HCT116 (cell line): ENCODE measurements around the gene CD93. TPM values are rescaled to one million over a fixed set of nuclear protein-coding genes. Genes with fewer than 3 reads are reported as not detected.

Source experiments
- ATAC-seq: fragments of 200-7000 bp; cut with Tn5 transposase; 2 replicates; pipeline ENCODE4 v1.9.1; 2020; ENCODE audit warnings: mild to moderate bottlenecking, moderate library complexity
- BruUV-seq: library from RNA; stranded (reverse); fragments of 400-500 nt; replicated peaks from 2 replicates; lab custom pipeline; 2021; lab: Mats Ljungman, UMichigan
- CTCF ChIA-PET: fragments of 300-600 bp; sonication (Branson Sonifier 250); formaldehyde crosslinking; loops from one replicate; lab custom pipeline; 2021; ENCODE audit warnings: antibody characterized with exemption; lab: Charles Lee
- POLR2A ChIA-PET: fragments of 300-600, 350-600 bp; sonication (Branson Sonifier 250); formaldehyde crosslinking; loops from one replicate; lab custom pipeline; 2021; ENCODE audit warnings: antibody characterized with exemption; lab: Charles Lee
- RAD21 ChIA-PET, 2 experiments: fragments of 300-600 bp; sonication (Branson Sonifier 250); formaldehyde crosslinking; loops; one replicate each; lab custom pipeline; 2023; ENCODE audit warnings: low total read pairs in 2 of 2; ENCODE audit not compliant: uncharacterized antibody in 2 of 2, unreplicated experiment in 2 of 2, low non-redundant PET in 1 of 2; lab: Charles Lee
- DNase-seq: peaks from one replicate; pipeline ENCODE4 v3.0.0-alpha.2; 2010; ENCODE audit warnings: low read depth, low spot score
- H2AFZ ChIP-seq: fragments of 200-600 bp; shearing (Covaris generic), sonication (generic); 2 replicates; pipeline ENCODE4 v1.6.1; 2017; ENCODE audit warnings: low read depth, mixed run types, mixed read lengths, antibody characterized with exemption, low read length; ENCODE audit not compliant: poor library complexity, severe bottlenecking
- H3K27ac ChIP-seq: 2 replicates; pipeline ENCODE4 v1.5.1; 2012; ENCODE audit warnings: low read depth, low read length
- H3K27me3 ChIP-seq: fragments of 200-600 bp; sonication (generic); 2 replicates; pipeline ENCODE4 v1.6.1; 2016; ENCODE audit warnings: mixed run types, low read length, mixed read lengths; ENCODE audit not compliant: insufficient read depth
- H3K36me3 ChIP-seq, 2 experiments: fragments of 200-500 bp in 1 of 2; fragments of 200-600 bp in 1 of 2; sonication (Bioruptor generic) in 1 of 2; sonication (generic) in 1 of 2; 2 replicates each; pipeline versions ENCODE4 v1.5.1 to v1.6.1; 2014 to 2016; ENCODE audit warnings: low read length in 2 of 2, inconsistent platforms in 1 of 2, mixed read lengths in 1 of 2, mixed run types in 1 of 2; ENCODE audit not compliant: insufficient read depth in 2 of 2, control insufficient read depth in 1 of 2
- H3K4me1 ChIP-seq, 2 experiments: fragments of 200-600 bp in 1 of 2; sonication (generic) in 1 of 2; 2 replicates each; pipeline versions ENCODE4 v1.5.1 to v1.6.1; 2012 to 2017; ENCODE audit warnings: low read length in 2 of 2, inconsistent platforms in 1 of 2, mild to moderate bottlenecking in 1 of 2, mixed read lengths in 1 of 2, mixed run types in 1 of 2, moderate library complexity in 1 of 2; ENCODE audit not compliant: insufficient read depth in 2 of 2, control insufficient read depth in 1 of 2
- H3K4me2 ChIP-seq: fragments of 200-600 bp; sonication (generic); 2 replicates; pipeline ENCODE4 v1.6.1; 2017; ENCODE audit warnings: mixed run types, low read length, mixed read lengths
- H3K4me3 ChIP-seq, 2 experiments: fragments of 200-600 bp in 1 of 2; sonication (generic) in 1 of 2; replicated peaks in 1 of 2; 2 replicates each; pipeline ENCODE4 v1.5.1; 2011 to 2016; ENCODE audit warnings: low read length in 2 of 2, control low read depth in 1 of 2, low read depth in 1 of 2, mild to moderate bottlenecking in 1 of 2, mixed read lengths in 1 of 2, mixed run types in 1 of 2
- H3K79me2 ChIP-seq: fragments of 200-600 bp; sonication (generic); 2 replicates; pipeline ENCODE4 v1.6.1; 2017; ENCODE audit warnings: mild to moderate bottlenecking, mixed run types, low read length, moderate library complexity, mixed read lengths; ENCODE audit not compliant: insufficient read depth
- H3K9ac ChIP-seq: fragments of 200-600 bp; sonication (generic); 2 replicates; pipeline ENCODE4 v1.6.1; 2016; ENCODE audit warnings: low read length, mixed read lengths
- H3K9me2 ChIP-seq: fragments of 200-600 bp; sonication (generic), shearing (Covaris generic); 2 replicates; pipeline ENCODE4 v1.6.1; 2017; ENCODE audit warnings: mixed run types, mild to moderate bottlenecking, moderate library complexity; ENCODE audit not compliant: insufficient read depth
- H3K9me3 ChIP-seq, 2 experiments: fragments of 200-500 bp in 1 of 2; fragments of 200-600 bp in 1 of 2; sonication (Bioruptor generic) in 1 of 2; sonication (generic) in 1 of 2; 2 replicates each; pipeline ENCODE4 v1.6.1; 2014 to 2017; ENCODE audit warnings: low read length in 2 of 2, mixed read lengths in 2 of 2, inconsistent platforms in 1 of 2, low read depth in 1 of 2, mild to moderate bottlenecking in 1 of 2, mixed run types in 1 of 2, moderate library complexity in 1 of 2; ENCODE audit not compliant: control insufficient read depth in 1 of 2, insufficient read depth in 1 of 2
- H4K20me1 ChIP-seq: fragments of 200-600 bp; sonication (generic), shearing (Covaris generic); 2 replicates; pipeline ENCODE4 v1.6.1; 2017; ENCODE audit warnings: mixed run types, mild to moderate bottlenecking, moderate library complexity; ENCODE audit not compliant: insufficient read depth
- CBX3 ChIP-seq: IDR thresholded peaks from 2 replicates; pipeline ENCODE4 v1.6.1; 2012; ENCODE audit warnings: low read depth
- CEBPB ChIP-seq: IDR thresholded peaks from 2 replicates; pipeline ENCODE4 v1.6.1; 2012; ENCODE audit warnings: low read depth
- EGR1 ChIP-seq: IDR thresholded peaks from 2 replicates; pipeline ENCODE4 v1.6.1; 2012; ENCODE audit warnings: low read depth
- EZH2phosphoT487 ChIP-seq: fragments of 200-600 bp; IDR thresholded peaks from 2 replicates; pipeline ENCODE4 v1.6.1; 2018; ENCODE audit warnings: antibody characterized with exemption, borderline replicate concordance
- FOSL1 ChIP-seq: IDR thresholded peaks from 2 replicates; pipeline ENCODE4 v1.6.1; 2012; ENCODE audit warnings: low read depth
- JUND ChIP-seq: IDR thresholded peaks from 2 replicates; pipeline ENCODE4 v1.6.1; 2012
- POLR2A ChIP-seq: IDR thresholded peaks from 2 replicates; pipeline ENCODE4 v1.7.0; 2011; ENCODE audit warnings: borderline replicate concordance; ENCODE audit not compliant: insufficient read depth, insufficient read length; ENCODE audit errors: extremely low read depth
- POLR2AphosphoS5 ChIP-seq: IDR thresholded peaks from 2 replicates; pipeline ENCODE4 v1.6.1; 2011; ENCODE audit warnings: mild to moderate bottlenecking, low read depth, low read length, moderate library complexity
- SIN3A ChIP-seq: IDR thresholded peaks from 2 replicates; pipeline ENCODE4 v1.6.1; 2012; ENCODE audit warnings: low read depth
- SP1 ChIP-seq: IDR thresholded peaks from 2 replicates; pipeline ENCODE4 v1.6.1; 2012; ENCODE audit warnings: low read depth
- SRF ChIP-seq: IDR thresholded peaks from 2 replicates; pipeline ENCODE4 v1.6.1; 2012; ENCODE audit warnings: low read depth
- TCF7L2 ChIP-seq: IDR thresholded peaks from 2 replicates; pipeline ENCODE4 v1.7.0; 2011; ENCODE audit warnings: borderline replicate concordance, inconsistent platforms; ENCODE audit not compliant: insufficient read depth, insufficient read length; ENCODE audit errors: extremely low read depth
- YY1 ChIP-seq: IDR thresholded peaks from 2 replicates; pipeline ENCODE4 v1.6.1; 2011; ENCODE audit warnings: low read length, low read depth, moderate library complexity, mild to moderate bottlenecking; ENCODE audit not compliant: insufficient replicate concordance; ENCODE audit errors: extremely low read depth
- ZFX ChIP-seq: fragments of 450-650 bp; IDR thresholded peaks from 2 replicates; pipeline ENCODE4 v1.6.1; 2017
- ZNF274 ChIP-seq: fragments of 200-500 bp; sonication (Bioruptor generic); IDR thresholded peaks from 2 replicates; pipeline ENCODE4 v1.6.1; 2014; ENCODE audit warnings: mild to moderate bottlenecking, low read depth, low read length, inconsistent platforms
- intact Hi-C: fragments of 100-400 bp; cut with micrococcal nuclease; formaldehyde crosslinking; loops from 2 replicates; pipeline ENCODE4 v1.10.0; 2022
- total RNA-seq: library from RNA; stranded (reverse); gene quantifications from one replicate; pipeline ENCODE4 v1.2.1, GENCODE V29; 2021; ENCODE audit not compliant: unreplicated experiment
- TF ChIP-seq, protein P1 (sequence below): IDR thresholded peaks from 2 replicates; pipeline ENCODE4 v1.6.1; 2011; ENCODE audit warnings: mild to moderate bottlenecking, low read length, moderate library complexity; ENCODE audit not compliant: insufficient replicate concordance; ENCODE audit errors: extremely low read depth
- TF ChIP-seq, protein P2 (sequence below): IDR thresholded peaks from 2 replicates; pipeline ENCODE4 v1.6.1; 2012
- TF ChIP-seq, protein P3 (sequence below), 3 experiments: fragments of 200-600 bp in 1 of 3; sonication (generic) in 1 of 3; IDR thresholded peaks in 2 of 3; conservative IDR thresholded peaks in 1 of 3; 2 replicates each; pipeline ENCODE4 v1.5.1; 2012 to 2017; ENCODE audit warnings: low read depth in 2 of 3, low read length in 2 of 3, antibody characterized with exemption in 1 of 3, borderline replicate concordance in 1 of 3, control low read depth in 1 of 3, mild to moderate bottlenecking in 1 of 3, mixed read lengths in 1 of 3, mixed run types in 1 of 3, moderate library complexity in 1 of 3; ENCODE audit not compliant: insufficient read depth in 1 of 3
- TF ChIP-seq, protein P4 (sequence below): IDR thresholded peaks from 2 replicates; pipeline ENCODE4 v1.6.1; 2012; ENCODE audit warnings: low read depth
- TF ChIP-seq, protein P5 (sequence below): IDR thresholded peaks from 2 replicates; pipeline ENCODE4 v1.6.1; 2012

The CD93 gene
- total RNA-seq, 1 experiment from 2014 or later: 0.07 TPM

DNA sequence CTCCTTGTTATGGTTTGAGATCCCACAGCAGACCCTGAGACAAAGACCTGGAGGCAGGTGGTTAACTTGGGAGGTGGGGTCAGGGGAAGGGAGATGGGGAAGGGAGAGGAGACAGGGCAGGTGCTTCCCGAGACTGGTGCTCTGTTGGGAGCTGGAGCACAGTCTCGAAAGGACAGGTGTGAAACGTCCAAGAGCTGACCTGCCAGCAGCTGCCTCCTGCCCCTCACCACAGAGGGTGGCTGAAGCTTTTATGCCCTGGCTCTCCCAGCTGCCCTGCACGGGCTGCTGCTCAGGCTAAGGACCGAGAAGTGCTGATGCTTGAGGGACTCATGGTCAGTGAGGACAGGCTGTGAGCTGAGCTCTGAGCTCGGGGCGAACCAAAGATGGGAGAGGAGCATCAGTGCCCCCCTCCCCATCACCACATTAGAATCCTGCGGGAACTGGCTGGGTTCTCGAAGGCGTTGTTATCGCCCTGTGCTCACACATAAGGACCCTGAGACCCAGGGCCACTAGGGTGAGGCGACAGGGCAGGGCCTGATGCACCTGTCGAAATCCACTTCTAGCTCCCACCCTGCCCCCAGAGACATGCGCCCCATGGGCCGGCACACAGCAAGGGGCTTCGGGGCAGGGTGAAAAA is 25.3 kb upstream of the CD93 start:
- DNase-seq (no peak), ATAC-seq (no peak)
- intact Hi-C loops: no loop called here
- Histone ChIP-seq H3K4me2 (no peak overlapping the region), H2AFZ (no peak overlapping the region), H3K9me2 (no peaks in the 10 kb centered on the region), H3K9me3 (no peaks in the 10 kb centered on the region), H3K4me1 (peaks cover 0 to 1% of the 10 kb centered on the region in 2 experiments; a peak in 1 of 4 replicates), H3K9ac (no peak overlapping the region), H3K79me2 (no peaks in the 10 kb centered on the region), H3K27ac (no peak overlapping the region)
- CTCF ChIA-PET: no interaction called here
- POLR2A ChIA-PET: no interaction called here
- RAD21 ChIA-PET: no interaction called here
- TF ChIP-seq, protein P1, sequence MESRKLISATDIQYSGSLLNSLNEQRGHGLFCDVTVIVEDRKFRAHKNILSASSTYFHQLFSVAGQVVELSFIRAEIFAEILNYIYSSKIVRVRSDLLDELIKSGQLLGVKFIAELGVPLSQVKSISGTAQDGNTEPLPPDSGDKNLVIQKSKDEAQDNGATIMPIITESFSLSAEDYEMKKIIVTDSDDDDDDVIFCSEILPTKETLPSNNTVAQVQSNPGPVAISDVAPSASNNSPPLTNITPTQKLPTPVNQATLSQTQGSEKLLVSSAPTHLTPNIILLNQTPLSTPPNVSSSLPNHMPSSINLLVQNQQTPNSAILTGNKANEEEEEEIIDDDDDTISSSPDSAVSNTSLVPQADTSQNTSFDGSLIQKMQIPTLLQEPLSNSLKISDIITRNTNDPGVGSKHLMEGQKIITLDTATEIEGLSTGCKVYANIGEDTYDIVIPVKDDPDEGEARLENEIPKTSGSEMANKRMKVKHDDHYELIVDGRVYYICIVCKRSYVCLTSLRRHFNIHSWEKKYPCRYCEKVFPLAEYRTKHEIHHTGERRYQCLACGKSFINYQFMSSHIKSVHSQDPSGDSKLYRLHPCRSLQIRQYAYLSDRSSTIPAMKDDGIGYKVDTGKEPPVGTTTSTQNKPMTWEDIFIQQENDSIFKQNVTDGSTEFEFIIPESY: no peak
- TF ChIP-seq EGR1 (no peak), FOSL1 (no peak), CBX3 (no peak), SP1 (no peak), EZH2phosphoT487 (no peak), CEBPB (no peak), JUND (no peak), ZFX (no peak), POLR2A (no peak), TCF7L2 (no peak), SRF (no peak), YY1 (no peak), ZNF274 (no peak), POLR2AphosphoS5 (no peak), SIN3A (no peak)
- TF ChIP-seq, protein P2, sequence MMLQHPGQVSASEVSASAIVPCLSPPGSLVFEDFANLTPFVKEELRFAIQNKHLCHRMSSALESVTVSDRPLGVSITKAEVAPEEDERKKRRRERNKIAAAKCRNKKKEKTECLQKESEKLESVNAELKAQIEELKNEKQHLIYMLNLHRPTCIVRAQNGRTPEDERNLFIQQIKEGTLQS: no peak
- TF ChIP-seq, protein P3, sequence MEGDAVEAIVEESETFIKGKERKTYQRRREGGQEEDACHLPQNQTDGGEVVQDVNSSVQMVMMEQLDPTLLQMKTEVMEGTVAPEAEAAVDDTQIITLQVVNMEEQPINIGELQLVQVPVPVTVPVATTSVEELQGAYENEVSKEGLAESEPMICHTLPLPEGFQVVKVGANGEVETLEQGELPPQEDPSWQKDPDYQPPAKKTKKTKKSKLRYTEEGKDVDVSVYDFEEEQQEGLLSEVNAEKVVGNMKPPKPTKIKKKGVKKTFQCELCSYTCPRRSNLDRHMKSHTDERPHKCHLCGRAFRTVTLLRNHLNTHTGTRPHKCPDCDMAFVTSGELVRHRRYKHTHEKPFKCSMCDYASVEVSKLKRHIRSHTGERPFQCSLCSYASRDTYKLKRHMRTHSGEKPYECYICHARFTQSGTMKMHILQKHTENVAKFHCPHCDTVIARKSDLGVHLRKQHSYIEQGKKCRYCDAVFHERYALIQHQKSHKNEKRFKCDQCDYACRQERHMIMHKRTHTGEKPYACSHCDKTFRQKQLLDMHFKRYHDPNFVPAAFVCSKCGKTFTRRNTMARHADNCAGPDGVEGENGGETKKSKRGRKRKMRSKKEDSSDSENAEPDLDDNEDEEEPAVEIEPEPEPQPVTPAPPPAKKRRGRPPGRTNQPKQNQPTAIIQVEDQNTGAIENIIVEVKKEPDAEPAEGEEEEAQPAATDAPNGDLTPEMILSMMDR (IDR thresholded peaks at IDR 0.05 in 2 of 3, conservative IDR thresholded peaks at IDR 0.05 in 1 of 3; ENCODE audit: borderline replicate concordance in 1 of 3, insufficient read depth in 1 of 3, low read depth in 2 of 3, low read length in 2 of 3): no peak
- TF ChIP-seq, protein P4, sequence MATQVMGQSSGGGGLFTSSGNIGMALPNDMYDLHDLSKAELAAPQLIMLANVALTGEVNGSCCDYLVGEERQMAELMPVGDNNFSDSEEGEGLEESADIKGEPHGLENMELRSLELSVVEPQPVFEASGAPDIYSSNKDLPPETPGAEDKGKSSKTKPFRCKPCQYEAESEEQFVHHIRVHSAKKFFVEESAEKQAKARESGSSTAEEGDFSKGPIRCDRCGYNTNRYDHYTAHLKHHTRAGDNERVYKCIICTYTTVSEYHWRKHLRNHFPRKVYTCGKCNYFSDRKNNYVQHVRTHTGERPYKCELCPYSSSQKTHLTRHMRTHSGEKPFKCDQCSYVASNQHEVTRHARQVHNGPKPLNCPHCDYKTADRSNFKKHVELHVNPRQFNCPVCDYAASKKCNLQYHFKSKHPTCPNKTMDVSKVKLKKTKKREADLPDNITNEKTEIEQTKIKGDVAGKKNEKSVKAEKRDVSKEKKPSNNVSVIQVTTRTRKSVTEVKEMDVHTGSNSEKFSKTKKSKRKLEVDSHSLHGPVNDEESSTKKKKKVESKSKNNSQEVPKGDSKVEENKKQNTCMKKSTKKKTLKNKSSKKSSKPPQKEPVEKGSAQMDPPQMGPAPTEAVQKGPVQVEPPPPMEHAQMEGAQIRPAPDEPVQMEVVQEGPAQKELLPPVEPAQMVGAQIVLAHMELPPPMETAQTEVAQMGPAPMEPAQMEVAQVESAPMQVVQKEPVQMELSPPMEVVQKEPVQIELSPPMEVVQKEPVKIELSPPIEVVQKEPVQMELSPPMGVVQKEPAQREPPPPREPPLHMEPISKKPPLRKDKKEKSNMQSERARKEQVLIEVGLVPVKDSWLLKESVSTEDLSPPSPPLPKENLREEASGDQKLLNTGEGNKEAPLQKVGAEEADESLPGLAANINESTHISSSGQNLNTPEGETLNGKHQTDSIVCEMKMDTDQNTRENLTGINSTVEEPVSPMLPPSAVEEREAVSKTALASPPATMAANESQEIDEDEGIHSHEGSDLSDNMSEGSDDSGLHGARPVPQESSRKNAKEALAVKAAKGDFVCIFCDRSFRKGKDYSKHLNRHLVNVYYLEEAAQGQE: no peak
- TF ChIP-seq, protein P5, sequence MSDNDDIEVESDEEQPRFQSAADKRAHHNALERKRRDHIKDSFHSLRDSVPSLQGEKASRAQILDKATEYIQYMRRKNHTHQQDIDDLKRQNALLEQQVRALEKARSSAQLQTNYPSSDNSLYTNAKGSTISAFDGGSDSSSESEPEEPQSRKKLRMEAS: no peak
- TF ChIP-seq, all 23 proteins: peak for 0
- no peaks in the 10 kb centered on the region for H4K20me1 ChIP-seq
- H3K36me3 ChIP-seq: no peaks in the 10 kb centered on the region
- no peaks in the 10 kb centered on the region for H3K27me3 ChIP-seq
- no TSS peak for BruUV-seq
- no peak overlapping the region for H3K4me3 ChIP-seq
